CD4-positive, alpha-beta T cell (primary cell): ENCODE results near the gene AK9. TPM values are rescaled to one million over a fixed set of nuclear protein-coding genes. Genes with fewer than 3 reads are reported as not detected.

ENCODE experiments used
- ATAC-seq: fragments of 200-7000 bp; cut with Tn5 transposase; one replicate; pipeline ENCODE4 v1.10.0; 2022; ENCODE audit warnings: mild to moderate bottlenecking; ENCODE audit not compliant: poor library complexity
- CTCF ChIA-PET: fragments of 350-600 bp; sonication (Branson Sonifier 250); formaldehyde crosslinking; loops from one replicate; lab custom pipeline; 2021; ENCODE audit warnings: antibody characterized with exemption, inconsistent platforms; lab: Charles Lee
- POLR2A ChIA-PET: fragments of 350-600 bp; sonication (Branson Sonifier 250); formaldehyde crosslinking; loops from one replicate; lab custom pipeline; 2021; ENCODE audit warnings: antibody characterized with exemption, inconsistent platforms; lab: Charles Lee
- DNase-seq, 14 experiments: peaks; one replicate each; pipeline ENCODE4 v3.0.0-alpha.2; 2013 to 2020; ENCODE audit warnings: mixed read lengths in 2 of 14
- H3K27ac ChIP-seq, 2 donors: one replicate each; pipeline versions ENCODE4 v1.5.1 to v1.7.0; 2013; ENCODE audit warnings: low read length in 2 of 2, low read depth in 1 of 2, mild to moderate bottlenecking in 1 of 2
- H3K27me3 ChIP-seq, 2 experiments: 1 replicate in 1 of 2; 2 replicates in 1 of 2; pipeline versions ENCODE4 v1.6.1 to v1.7.0; 2013; ENCODE audit warnings: low read length in 2 of 2, control low read depth in 1 of 2, mild to moderate bottlenecking in 1 of 2, moderate library complexity in 1 of 2; ENCODE audit not compliant: insufficient read depth in 2 of 2, control insufficient read depth in 1 of 2
- H3K36me3 ChIP-seq: one replicate; pipeline ENCODE4 v1.6.1; 2013; ENCODE audit warnings: low read length, control low read depth; ENCODE audit not compliant: insufficient read depth
- H3K4me1 ChIP-seq: one replicate; pipeline ENCODE4 v1.6.1; 2013; ENCODE audit warnings: low read length, control low read depth; ENCODE audit not compliant: insufficient read depth
- H3K4me3 ChIP-seq: one replicate; pipeline ENCODE4 v1.5.1; 2013; ENCODE audit warnings: mild to moderate bottlenecking, low read length, moderate library complexity
- H3K9me3 ChIP-seq, 2 experiments: 1 replicate in 1 of 2; 2 replicates in 1 of 2; pipeline versions ENCODE4 v1.6.1 to v1.7.0; 2013; ENCODE audit warnings: low read length in 2 of 2, mild to moderate bottlenecking in 2 of 2, control low read depth in 1 of 2, moderate library complexity in 1 of 2; ENCODE audit not compliant: control insufficient read depth in 1 of 2, insufficient read depth in 1 of 2
- H3K27ac Mint-ChIP-seq: one replicate; pipeline ENCODE4 v1.8.0; 2020; ENCODE audit warnings: mixed read lengths
- H3K27me3 Mint-ChIP-seq: one replicate; pipeline ENCODE4 v1.8.0; 2021; ENCODE audit warnings: mixed read lengths
- H3K36me3 Mint-ChIP-seq: one replicate; pipeline ENCODE4 v1.8.0; 2021; ENCODE audit warnings: low read depth, mixed read lengths
- H3K4me1 Mint-ChIP-seq: one replicate; pipeline ENCODE4 v1.8.0; 2021; ENCODE audit warnings: low read depth, mixed read lengths
- H3K4me3 Mint-ChIP-seq: one replicate; pipeline ENCODE4 v1.8.0; 2020; ENCODE audit warnings: mild to moderate bottlenecking, mixed read lengths
- H3K9me3 Mint-ChIP-seq: one replicate; pipeline ENCODE4 v1.8.0; 2020; ENCODE audit warnings: mixed read lengths
- CTCF ChIP-seq: fragments of 200-600 bp; IDR thresholded peaks from one replicate; pipeline ENCODE4 v1.8.0; 2022; ENCODE audit warnings: antibody characterized with exemption, mild to moderate bottlenecking
- intact Hi-C, 2 experiments: fragments of 100-400 bp; cut with DNase I in 1 of 2; cut with micrococcal nuclease in 1 of 2; formaldehyde crosslinking; loops; one replicate each; pipeline versions ENCODE4 v1.15.1 to v1.9.0; 2023 to 2025; cut with DNase I, micrococcal nuclease
- total RNA-seq, 174 experiments: library from RNA in 2 of 174; stranded (reverse) in 2 of 174; gene quantifications; one replicate each; pipeline ENCODE4 v1.2.3 and lab custom pipeline; 2021 to 2026

Gene AK9
- total RNA-seq, 2 experiments from 2014 or later = 5.3 to 6.6 TPM

DNA sequence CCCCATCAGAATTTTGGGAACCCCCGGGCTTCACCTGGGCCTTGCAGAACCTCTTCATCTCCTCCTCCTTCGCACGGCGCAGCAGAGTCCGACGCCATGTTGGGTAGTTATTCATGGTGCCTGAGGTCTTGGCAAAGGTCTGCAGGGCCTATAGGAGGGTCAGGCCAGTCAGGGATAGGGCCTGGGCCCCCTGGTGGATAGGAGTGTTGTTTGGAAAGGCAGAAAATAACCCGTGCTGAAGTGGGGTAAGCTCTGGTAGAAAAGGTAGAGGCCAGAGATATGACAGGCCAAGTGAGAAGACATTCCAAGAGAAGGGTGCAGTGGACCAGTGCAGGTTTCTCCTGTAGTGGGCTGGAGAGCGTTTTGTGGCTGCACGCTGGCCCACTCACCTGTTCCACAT, 245.6 kb downstream of the AK9 start:
- Histone ChIP-seq H3K4me1 (peaks cover 56% of the 10 kb centered on the region), H3K4me3 (no peak overlapping the region), H3K27ac (no peak overlapping the region), H3K27me3 (no peaks in the 10 kb centered on the region), H3K36me3 (peaks cover 54% of the 10 kb centered on the region), H3K9me3 (no peaks in the 10 kb centered on the region)
- Mint-ChIP-seq H3K27me3 (no peaks in the 10 kb centered on the region), H3K4me1 (peaks cover 51% of the 10 kb centered on the region), H3K36me3 (peaks cover 72% of the 10 kb centered on the region), H3K4me3 (no peak overlapping the region), H3K27ac (peak overlapping the region; percentile 27), H3K9me3 (no peaks in the 10 kb centered on the region)
- no peak for DNase-seq
- ATAC-seq = no peak
- ChIA-PET CTCF (interaction anchor here (0.8 to 1.0 kb wide), 2 partner anchors 9 to 35 kb away, joined by 3 to 4 read pairs; no protein-coding TSS in a partner anchor), POLR2A (interaction anchor here (8.2 kb wide), 1 partner anchor 11 kb away, joined by 137 read pairs; the partner anchor contains the start of gene MICAL1)
- intact Hi-C loops = no loop called here
- TF ChIP-seq CTCF = no peak

DNA sequence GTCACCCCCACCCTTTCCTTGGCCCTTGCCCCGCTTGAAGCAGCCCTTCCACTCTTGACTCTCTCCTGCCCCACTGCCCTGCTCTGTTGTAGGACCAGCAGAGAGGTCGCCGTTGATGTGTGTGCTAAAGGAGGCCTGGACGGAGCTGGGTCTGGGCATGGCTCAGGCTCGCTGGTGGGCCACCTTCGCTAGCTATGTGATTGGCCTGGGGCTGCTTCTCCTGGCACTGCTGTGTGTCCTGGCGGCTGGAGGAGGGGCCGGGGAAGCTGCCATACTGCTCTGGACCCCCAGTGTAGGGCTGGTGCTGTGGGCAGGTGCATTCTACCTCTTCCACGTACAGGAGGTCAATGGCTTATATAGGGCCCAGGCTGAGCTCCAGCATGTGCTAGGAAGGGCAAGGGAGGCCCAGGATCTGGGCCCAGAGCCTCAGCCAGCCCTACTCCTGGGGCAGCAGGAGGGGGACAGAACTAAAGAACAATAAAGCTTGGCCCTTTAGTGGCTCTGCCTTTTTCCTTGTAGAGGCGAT, 247.5 kb downstream of the AK9 start:
- ATAC-seq = no peak
- CTCF ChIA-PET = interaction anchor here (0.6 to 5.6 kb wide), 3 partner anchors 11 to 761 kb away, joined by 4 to 42 read pairs (median 29); partner anchors contain the start of genes CD164 and MICAL1
- Mint-ChIP-seq H3K9me3 (no peaks in the 10 kb centered on the region), H3K4me1 (peaks cover 38% of the 10 kb centered on the region), H3K27ac (peak overlapping the region; percentile 93), H3K4me3 (peak overlapping the region; percentile 38), H3K36me3 (peaks cover 61% of the 10 kb centered on the region), H3K27me3 (no peaks in the 10 kb centered on the region)
- no peak for TF ChIP-seq CTCF
- Histone ChIP-seq H3K27me3 (no peaks in the 10 kb centered on the region), H3K4me1 (peaks cover 47% of the 10 kb centered on the region), H3K36me3 (peaks cover 54% of the 10 kb centered on the region), H3K27ac (no peak overlapping the region), H3K9me3 (no peaks in the 10 kb centered on the region), H3K4me3 (no peak overlapping the region)
- peak in 1 of 14 experiments; percentile 18 for DNase-seq
- intact Hi-C loops = loop anchor here (5.0 kb wide), 3 partner anchors 256 to 886 kb away; partner anchors contain the start of gene CEP57L1 (in 1 of the 2)
- POLR2A ChIA-PET = interaction anchor here (0.9 to 8.2 kb wide), 4 partner anchors 13 to 61 kb away, joined by 3 to 137 read pairs (median 52); partner anchors contain the start of genes CD164 and MICAL1

Other genes starting within 250 kb of the AK9 start
- gene MICAL1, start 235.4 kb downstream of the AK9 start, total RNA-seq = 100 to 1,000 TPM; 106 to 107 TPM
- 10 to 100 TPM; 10.4 to 10.5 TPM for gene ZBTB24, start 208.0 kb downstream of the AK9 start, total RNA-seq
- gene FIG4, start 94 bp upstream of the AK9 start, total RNA-seq = 1 to 10 TPM; 3.3 to 4.0 TPM